Measurements from ENCODE around the gene FGF7. TPM values are rescaled to one million over a fixed set of nuclear protein-coding genes. Genes with fewer than 3 reads are reported as not detected.

The FGF7 gene
- total and polyA plus RNA-seq, 2 donors (not counting 3 experiments of a cell fraction or from before 2014, with no cell fraction given) = not detected

DNA sequence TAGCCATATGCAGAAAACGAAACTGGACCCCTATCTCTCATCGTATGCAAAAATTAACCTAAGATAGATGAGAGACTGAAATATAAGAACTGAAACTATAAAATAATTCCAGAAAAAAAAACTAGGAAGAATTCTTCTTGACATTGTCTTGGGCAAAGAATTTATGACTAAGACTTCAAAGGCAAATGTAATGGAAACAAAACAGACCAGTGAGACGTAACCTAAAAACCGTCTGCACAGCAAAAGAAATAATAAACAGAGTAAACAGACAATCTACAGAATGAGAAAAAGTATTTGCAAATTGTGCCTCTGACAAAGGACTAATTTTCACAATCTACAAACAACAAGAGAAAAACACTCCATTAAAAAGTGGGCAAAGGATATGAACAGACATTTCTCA, 105.2 kb downstream of the FGF7 start:
- no peaks in the 10 kb centered on the region for H3K27me3 ChIP-seq (ENCODE audit: control insufficient read depth in 2 of 2, insufficient read depth in 2 of 2, low read length in 2 of 2)
- no peaks in the 10 kb centered on the region for H3K79me2 ChIP-seq (ENCODE audit: control insufficient read depth, insufficient read depth, low read length)
- no peaks in the 10 kb centered on the region for H3K4me1 ChIP-seq (ENCODE audit: control insufficient read depth, extremely low read depth, insufficient read depth, low read length)
- H2AFZ ChIP-seq (ENCODE audit: low read depth, low read length) = no peak overlapping the region
- FAIRE-seq (no peak), DNase-seq (ENCODE audit: low read depth, low spot score) (no peak)
- H3K9ac ChIP-seq (replicated peaks; ENCODE audit: extremely low read depth, insufficient read depth, low read length) = no peak overlapping the region
- H3K4me2 ChIP-seq (ENCODE audit: insufficient read depth, low read length) = no peak overlapping the region
- no peak overlapping the region for H3K27ac ChIP-seq (ENCODE audit: insufficient read depth, low read depth, low read length)
- no peaks in the 10 kb centered on the region for H4K20me1 ChIP-seq (replicated peaks; ENCODE audit: control insufficient read depth, extremely low read depth, insufficient read depth, low read length)
- TF ChIP-seq GATA2 (IDR thresholded peaks at IDR 0.05; ENCODE audit: insufficient read depth, insufficient read length, low read depth, low read length) (no peak), JUN (IDR thresholded peaks at IDR 0.05; ENCODE audit: borderline replicate concordance, insufficient read depth, insufficient read length, low read depth) (no peak), FOS (IDR thresholded peaks at IDR 0.05; ENCODE audit: borderline replicate concordance, insufficient read depth, low read length) (no peak), POLR2AphosphoS5 (IDR thresholded peaks at IDR 0.05; ENCODE audit: insufficient read depth, low read depth, low read length) (no peak), MYC (IDR thresholded peaks at IDR 0.05; ENCODE audit: low read depth, low read length) (no peak), EZH2 (IDR thresholded peaks at IDR 0.05; ENCODE audit: borderline replicate concordance, low read depth, low read length, severe bottlenecking) (no peak), POLR2A (IDR thresholded peaks at IDR 0.05; ENCODE audit: low read depth, low read length) (no peak)
- TF ChIP-seq, protein P1, sequence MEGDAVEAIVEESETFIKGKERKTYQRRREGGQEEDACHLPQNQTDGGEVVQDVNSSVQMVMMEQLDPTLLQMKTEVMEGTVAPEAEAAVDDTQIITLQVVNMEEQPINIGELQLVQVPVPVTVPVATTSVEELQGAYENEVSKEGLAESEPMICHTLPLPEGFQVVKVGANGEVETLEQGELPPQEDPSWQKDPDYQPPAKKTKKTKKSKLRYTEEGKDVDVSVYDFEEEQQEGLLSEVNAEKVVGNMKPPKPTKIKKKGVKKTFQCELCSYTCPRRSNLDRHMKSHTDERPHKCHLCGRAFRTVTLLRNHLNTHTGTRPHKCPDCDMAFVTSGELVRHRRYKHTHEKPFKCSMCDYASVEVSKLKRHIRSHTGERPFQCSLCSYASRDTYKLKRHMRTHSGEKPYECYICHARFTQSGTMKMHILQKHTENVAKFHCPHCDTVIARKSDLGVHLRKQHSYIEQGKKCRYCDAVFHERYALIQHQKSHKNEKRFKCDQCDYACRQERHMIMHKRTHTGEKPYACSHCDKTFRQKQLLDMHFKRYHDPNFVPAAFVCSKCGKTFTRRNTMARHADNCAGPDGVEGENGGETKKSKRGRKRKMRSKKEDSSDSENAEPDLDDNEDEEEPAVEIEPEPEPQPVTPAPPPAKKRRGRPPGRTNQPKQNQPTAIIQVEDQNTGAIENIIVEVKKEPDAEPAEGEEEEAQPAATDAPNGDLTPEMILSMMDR (IDR thresholded peaks at IDR 0.05; ENCODE audit: extremely low read depth in 1 of 2, insufficient read depth in 1 of 2, low read depth in 1 of 2, low read length in 2 of 2) = no peak
- TF ChIP-seq, protein P2, sequence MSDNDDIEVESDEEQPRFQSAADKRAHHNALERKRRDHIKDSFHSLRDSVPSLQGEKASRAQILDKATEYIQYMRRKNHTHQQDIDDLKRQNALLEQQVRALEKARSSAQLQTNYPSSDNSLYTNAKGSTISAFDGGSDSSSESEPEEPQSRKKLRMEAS (IDR thresholded peaks at IDR 0.05; ENCODE audit: insufficient read depth, insufficient read length) = no peak
- H3K9me1 ChIP-seq (replicated peaks; ENCODE audit: control insufficient read depth, extremely low read depth, insufficient read depth, low read length) = no peaks in the 10 kb centered on the region
- no peaks in the 10 kb centered on the region for H3K9me3 ChIP-seq (replicated peaks; ENCODE audit: control insufficient read depth, insufficient read depth, low read length)
- ChIA-PET CTCF (no interaction called here), POLR2A (no interaction called here)
- no peaks in the 10 kb centered on the region for H3K36me3 ChIP-seq (ENCODE audit: control insufficient read depth in 2 of 2, extremely low read depth in 1 of 2, insufficient read depth in 2 of 2, low read length in 2 of 2)
- no TSS peak for BruUV-seq (replicated peaks)
- intact Hi-C loops (cut with micrococcal nuclease) = no loop called here
- dilution Hi-C loops (cut with MboI; ENCODE audit: extremely low pct_ligation_motif_present, low sequenced_read_pairs) = no loop called here
- H3K4me3 ChIP-seq (replicated peaks in 1 of 3; ENCODE audit: insufficient read depth in 1 of 3, low read depth in 1 of 3, low read length in 3 of 3) = no peak overlapping the region
